Mesenchymal stem cell (in vitro differentiated cells and primary cell): ENCODE results near the gene DCDC1.

Experiments used
- DNase-seq: peaks from one replicate; pipeline ENCODE4 v3.0.0-alpha.2; 2013
- H2AFZ ChIP-seq: one replicate; pipeline ENCODE4 v1.6.1; 2013; ENCODE audit warnings: low read depth, mild to moderate bottlenecking, control low read depth, inconsistent platforms, low read length, moderate library complexity
- H2AK5ac ChIP-seq: 2 replicates; pipeline ENCODE4 v1.6.1; 2013; ENCODE audit warnings: low read length, moderate library complexity, mild to moderate bottlenecking, inconsistent platforms; ENCODE audit not compliant: severe bottlenecking
- H2BK120ac ChIP-seq: one replicate; pipeline ENCODE4 v1.6.1; 2013; ENCODE audit warnings: low read depth, mild to moderate bottlenecking, inconsistent platforms, low read length, moderate library complexity
- H2BK12ac ChIP-seq, 2 experiments: one replicate each; pipeline ENCODE4 v1.6.1; 2013; ENCODE audit warnings: inconsistent platforms in 2 of 2, low read length in 2 of 2, mild to moderate bottlenecking in 2 of 2, moderate library complexity in 2 of 2, control low read depth in 1 of 2
- H2BK15ac ChIP-seq: one replicate; pipeline ENCODE4 v1.6.1; 2013; ENCODE audit warnings: mild to moderate bottlenecking, low read depth, inconsistent platforms; ENCODE audit not compliant: poor library complexity, severe bottlenecking
- H2BK5ac ChIP-seq: 2 replicates; pipeline ENCODE4 v1.6.1; 2013; ENCODE audit warnings: low read depth, mild to moderate bottlenecking, low read length, control low read depth, inconsistent platforms; ENCODE audit not compliant: poor library complexity, severe bottlenecking
- H3K14ac ChIP-seq, 2 experiments: one replicate each; pipeline ENCODE4 v1.6.1; 2013; ENCODE audit warnings: inconsistent platforms in 2 of 2, low read length in 2 of 2, control low read depth in 1 of 2, mild to moderate bottlenecking in 1 of 2, moderate library complexity in 1 of 2
- H3K18ac ChIP-seq, 2 experiments: one replicate each; pipeline ENCODE4 v1.6.1; 2013; ENCODE audit warnings: inconsistent platforms in 2 of 2, low read length in 2 of 2, control low read depth in 1 of 2, low read depth in 1 of 2, mild to moderate bottlenecking in 1 of 2
- H3K23ac ChIP-seq, 2 experiments: one replicate each; pipeline ENCODE4 v1.6.1; 2013; ENCODE audit warnings: inconsistent platforms in 2 of 2, low read length in 2 of 2, mild to moderate bottlenecking in 2 of 2, moderate library complexity in 2 of 2, control low read depth in 1 of 2
- H3K27ac ChIP-seq: 2 replicates; pipeline ENCODE4 v1.5.1; 2013; ENCODE audit warnings: mild to moderate bottlenecking, moderate library complexity, low read length, control low read depth, inconsistent platforms; ENCODE audit not compliant: poor library complexity, severe bottlenecking
- H3K27me3 ChIP-seq, 2 experiments: 2 replicates each; pipeline versions ENCODE4 v1.6.1 to v1.7.0; 2013; ENCODE audit warnings: low read length in 2 of 2, mild to moderate bottlenecking in 2 of 2, moderate library complexity in 2 of 2, control low read depth in 1 of 2, inconsistent platforms in 1 of 2; ENCODE audit not compliant: control insufficient read depth in 1 of 2, insufficient read depth in 1 of 2
- H3K36me3 ChIP-seq, 2 experiments: 2 replicates each; pipeline versions ENCODE4 v1.6.1 to v1.7.0; 2013; ENCODE audit warnings: low read length in 2 of 2, control low read depth in 1 of 2, inconsistent platforms in 1 of 2, low read depth in 1 of 2, mild to moderate bottlenecking in 1 of 2; ENCODE audit not compliant: insufficient read depth in 2 of 2, control insufficient read depth in 1 of 2
- H3K4ac ChIP-seq, 2 experiments: one replicate each; pipeline ENCODE4 v1.6.1; 2013; ENCODE audit warnings: inconsistent platforms in 2 of 2, low read length in 2 of 2, mild to moderate bottlenecking in 2 of 2, moderate library complexity in 2 of 2, control low read depth in 1 of 2, low read depth in 1 of 2
- H3K4me1 ChIP-seq: 2 replicates; pipeline ENCODE4 v1.6.1; 2013; ENCODE audit warnings: low read depth, low read length, control low read depth; ENCODE audit not compliant: control insufficient read depth, insufficient read depth
- H3K4me2 ChIP-seq: 2 replicates; pipeline ENCODE4 v1.6.1; 2013; ENCODE audit warnings: low read length, mild to moderate bottlenecking, inconsistent platforms; ENCODE audit not compliant: poor library complexity, severe bottlenecking
- H3K4me3 ChIP-seq, 2 experiments: 2 replicates each; pipeline versions ENCODE4 v1.5.1 to v1.7.0; 2013; ENCODE audit warnings: low read length in 2 of 2, mild to moderate bottlenecking in 2 of 2, control low read depth in 1 of 2, low read depth in 1 of 2; ENCODE audit not compliant: insufficient read depth in 1 of 2
- H3K79me1 ChIP-seq: replicated peaks from 2 replicates; pipeline ENCODE4 v1.6.1; 2013; ENCODE audit warnings: mild to moderate bottlenecking, control low read depth, low read length, inconsistent platforms; ENCODE audit not compliant: poor library complexity, severe bottlenecking
- H3K9ac ChIP-seq: 2 replicates; pipeline ENCODE4 v1.7.0; 2013; ENCODE audit warnings: mild to moderate bottlenecking, low read length, moderate library complexity
- H3K9me3 ChIP-seq: 2 replicates; pipeline ENCODE4 v1.7.0; 2013; ENCODE audit warnings: mild to moderate bottlenecking, low read length; ENCODE audit not compliant: control insufficient read depth
- H4K8ac ChIP-seq: one replicate; pipeline ENCODE4 v1.6.1; 2013; ENCODE audit warnings: inconsistent platforms, mild to moderate bottlenecking, low read length, moderate library complexity
- H4K91ac ChIP-seq: one replicate; pipeline ENCODE4 v1.6.1; 2013; ENCODE audit warnings: mild to moderate bottlenecking, low read length, inconsistent platforms
- WGBS: methylation state at CpG from one replicate; pipeline ENCODE4 v1.1.7; 2013; ENCODE audit warnings: mixed read lengths; 5-methylcytosine and 5-hydroxymethylcytosine counted together

DCDC1 gene

GRCh38 chr11:31355131-31355530 is 14.4 kb downstream of the DCDC1 start:
- no peaks in the 10 kb centered on the region for H3K9me3 ChIP-seq
- H2BK15ac ChIP-seq = no peak overlapping the region
- no peaks in the 10 kb centered on the region for H3K4me1 ChIP-seq
- H3K23ac ChIP-seq = no peak overlapping the region
- H3K27me3 ChIP-seq = no peaks in the 10 kb centered on the region
- no peak overlapping the region for H3K18ac ChIP-seq
- no peak overlapping the region for H3K27ac ChIP-seq
- no peak overlapping the region for H4K91ac ChIP-seq
- no peak overlapping the region for H3K4ac ChIP-seq
- 54% methylated on average over 1 of the region's 2 CpGs for WGBS
- no peak overlapping the region for H2BK120ac ChIP-seq
- no peak overlapping the region for H2AFZ ChIP-seq
- no peak overlapping the region for H2BK12ac ChIP-seq
- no peaks in the 10 kb centered on the region for H3K36me3 ChIP-seq
- no peak overlapping the region for H2BK5ac ChIP-seq
- DNase-seq = no peak
- H3K79me1 ChIP-seq = no peaks in the 10 kb centered on the region
- H3K4me3 ChIP-seq = no peak overlapping the region
- H3K14ac ChIP-seq = no peak overlapping the region
- no peak overlapping the region for H2AK5ac ChIP-seq
- H3K4me2 ChIP-seq = no peak overlapping the region
- H4K8ac ChIP-seq = no peak overlapping the region
- peak overlapping the region; percentile 76 for H3K9ac ChIP-seq

- H4K91ac ChIP-seq = no peak overlapping the region
- no peak overlapping the region for H2BK5ac ChIP-seq
- H2AK5ac ChIP-seq = no peak overlapping the region
- H3K18ac ChIP-seq = no peak overlapping the region
- no peak for DNase-seq
- H3K4ac ChIP-seq = no peak overlapping the region
- no peaks in the 10 kb centered on the region for H3K36me3 ChIP-seq
- no peak overlapping the region for H3K14ac ChIP-seq
- H3K23ac ChIP-seq = no peak overlapping the region
- no peak overlapping the region for H3K27ac ChIP-seq
- no peak overlapping the region for H3K9ac ChIP-seq
- H2AFZ ChIP-seq = no peak overlapping the region
- H3K27me3 ChIP-seq = peaks cover 0 to 4% of the 10 kb centered on the region in 2 experiments
- no peaks in the 10 kb centered on the region for H3K4me1 ChIP-seq
- no peak overlapping the region for H3K4me2 ChIP-seq
- H4K8ac ChIP-seq = no peak overlapping the region
- H3K4me3 ChIP-seq = no peak overlapping the region
- H2BK120ac ChIP-seq = no peak overlapping the region
- no peak overlapping the region for H2BK15ac ChIP-seq
- H2BK12ac ChIP-seq = no peak overlapping the region
- no peaks in the 10 kb centered on the region for H3K9me3 ChIP-seq
- H3K79me1 ChIP-seq = no peaks in the 10 kb centered on the region
Measured at GRCh38 chr11:31351168-31351567, 18.4 kb downstream of the DCDC1 start.

- H2AK5ac ChIP-seq = no peak overlapping the region
- H3K4ac ChIP-seq = no peak overlapping the region
- no peaks in the 10 kb centered on the region for H3K36me3 ChIP-seq
- no peak overlapping the region for H3K18ac ChIP-seq
- no peak overlapping the region for H2BK5ac ChIP-seq
- peak; percentile 22 for DNase-seq
- no peaks in the 10 kb centered on the region for H3K79me1 ChIP-seq
- H3K27ac ChIP-seq = no peak overlapping the region
- no peak overlapping the region for H2BK12ac ChIP-seq
- no peaks in the 10 kb centered on the region for H3K9me3 ChIP-seq
- WGBS = 87% methylated on average over 5 of the region's 5 CpGs
- no peak overlapping the region for H3K4me3 ChIP-seq
- no peak overlapping the region for H3K4me2 ChIP-seq
- no peak overlapping the region for H2BK120ac ChIP-seq
- no peak overlapping the region for H2BK15ac ChIP-seq
- no peak overlapping the region for H3K23ac ChIP-seq
- H2AFZ ChIP-seq = no peak overlapping the region
- peaks cover 0 to 11% of the 10 kb centered on the region in 2 experiments for H3K27me3 ChIP-seq
- no peak overlapping the region for H4K91ac ChIP-seq
- no peak overlapping the region for H3K14ac ChIP-seq
- H3K9ac ChIP-seq = no peak overlapping the region
- H3K4me1 ChIP-seq = no peaks in the 10 kb centered on the region
- no peak overlapping the region for H4K8ac ChIP-seq
Measured at GRCh38 chr11:31340903-31341572, 28.5 kb downstream of the DCDC1 start.

GRCh38 chr11:31337806-31338205 is 31.7 kb downstream of the DCDC1 start:
- WGBS = 59% methylated on average over 2 of the region's 2 CpGs

More at GRCh38 chr11:31337806-31338205, 31.7 kb downstream of the DCDC1 start:
- Histone ChIP-seq H3K4me1 (no peaks in the 10 kb centered on the region), H3K27ac (no peak overlapping the region), H4K8ac (no peak overlapping the region), H2BK120ac (no peak overlapping the region), H3K36me3 (no peaks in the 10 kb centered on the region), H3K79me1 (no peaks in the 10 kb centered on the region), H3K27me3 (peaks cover 0 to 11% of the 10 kb centered on the region in 2 experiments), H2BK12ac (no peak overlapping the region), H3K14ac (no peak overlapping the region), H2BK15ac (no peak overlapping the region), H3K18ac (no peak overlapping the region), H3K4me3 (no peak overlapping the region), H2AFZ (no peak overlapping the region), H4K91ac (no peak overlapping the region), H3K9ac (no peak overlapping the region), H3K4ac (no peak overlapping the region), H3K4me2 (no peak overlapping the region), H3K23ac (no peak overlapping the region), H2AK5ac (no peak overlapping the region), H3K9me3 (no peaks in the 10 kb centered on the region), H2BK5ac (no peak overlapping the region)
- no peak for DNase-seq
